HG02885 (cell line): Measurements from ENCODE around the gene PLXNA1.

Experiments
- ATAC-seq: cut with Tn5 transposase; IDR thresholded peaks from one replicate; pipeline ENCODE4 v1.9.1; 2021; ENCODE audit warnings: mild to moderate bottlenecking; ENCODE audit not compliant: unreplicated experiment, poor library complexity

The PLXNA1 gene

GRCh38 chr3:126952261-126952982 is 30.5 kb upstream of the PLXNA1 start:
- no peak for ATAC-seq

- ATAC-seq, result no peak
Measured at GRCh38 chr3:126952983-126953660, 29.8 kb upstream of the PLXNA1 start.

DNA sequence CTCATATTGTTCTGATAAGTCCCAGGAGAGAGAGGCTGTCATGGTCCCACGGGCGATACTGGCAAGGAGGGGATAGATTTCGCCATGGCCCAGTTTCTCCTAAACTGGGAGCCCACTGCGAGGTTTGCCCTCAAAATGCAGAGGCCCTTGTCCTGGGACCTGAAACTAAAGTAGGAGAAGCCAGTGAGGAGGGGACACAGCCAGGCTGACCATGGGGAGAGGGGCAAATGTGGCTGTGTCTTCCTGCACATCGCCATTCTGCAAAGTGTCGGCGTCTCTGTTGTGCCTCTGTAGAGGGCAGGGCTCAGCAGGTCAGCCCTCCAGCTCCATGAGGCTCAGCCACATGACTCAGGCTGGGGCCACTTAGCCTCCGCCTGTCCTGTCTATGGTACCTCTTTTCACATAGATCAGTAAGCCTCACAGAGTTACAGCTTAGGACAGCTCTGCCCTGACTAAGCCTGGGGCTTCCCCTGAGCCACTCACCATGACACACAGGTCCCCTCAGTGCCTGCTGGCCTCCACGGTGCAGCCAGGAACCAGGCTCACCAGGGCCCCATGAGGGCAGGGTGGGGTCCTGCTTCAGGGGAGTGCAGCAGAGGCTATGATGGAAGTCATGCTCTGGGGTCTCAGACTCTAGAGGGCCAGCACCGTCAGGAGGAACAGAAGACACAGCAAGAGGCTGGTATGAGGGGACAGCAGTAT is 28.6 kb upstream of the PLXNA1 start:
- ATAC-seq, result peak; percentile 73

DNA sequence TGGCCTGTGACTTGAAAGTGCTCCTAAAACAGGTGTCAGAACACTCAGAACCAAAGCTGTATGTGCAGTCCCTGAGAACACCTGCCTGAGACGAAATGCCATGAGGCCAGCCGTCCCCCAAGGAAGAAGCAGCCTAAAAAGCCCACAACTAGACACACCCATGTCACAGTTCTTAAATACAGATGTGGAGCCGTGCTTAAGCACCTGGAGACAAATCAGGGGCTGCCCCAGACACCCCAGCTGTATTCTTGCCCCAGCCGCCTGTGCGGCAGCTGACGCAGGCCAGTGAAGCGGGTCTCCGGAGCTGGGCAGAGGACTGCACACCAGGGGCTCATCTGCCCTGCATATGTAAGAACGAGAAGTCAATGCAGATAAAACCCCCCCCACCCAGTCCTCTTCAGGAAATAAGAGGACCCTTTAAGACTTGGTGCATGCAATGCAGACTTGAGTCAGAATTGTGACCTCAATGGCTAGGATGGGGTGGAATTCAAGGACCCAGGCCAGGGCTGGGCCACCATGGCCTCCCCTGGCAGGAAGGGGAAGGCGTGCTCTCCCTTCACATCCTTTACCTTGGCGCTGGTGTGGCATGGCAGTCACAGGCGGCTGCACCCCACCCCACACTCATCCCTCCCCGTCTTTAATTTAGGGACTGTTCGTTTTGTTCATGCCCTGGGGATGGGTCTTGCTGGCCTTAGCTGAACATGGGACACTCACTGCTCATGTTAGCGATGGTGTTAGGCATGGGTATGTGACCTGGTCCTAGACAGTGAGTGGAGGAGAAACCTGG is 27.7 kb upstream of the PLXNA1 start:
- peak; percentile 76 for ATAC-seq

- ATAC-seq, result no peak
Measured at GRCh38 chr3:126956361-126956760, 26.6 kb upstream of the PLXNA1 start.

DNA sequence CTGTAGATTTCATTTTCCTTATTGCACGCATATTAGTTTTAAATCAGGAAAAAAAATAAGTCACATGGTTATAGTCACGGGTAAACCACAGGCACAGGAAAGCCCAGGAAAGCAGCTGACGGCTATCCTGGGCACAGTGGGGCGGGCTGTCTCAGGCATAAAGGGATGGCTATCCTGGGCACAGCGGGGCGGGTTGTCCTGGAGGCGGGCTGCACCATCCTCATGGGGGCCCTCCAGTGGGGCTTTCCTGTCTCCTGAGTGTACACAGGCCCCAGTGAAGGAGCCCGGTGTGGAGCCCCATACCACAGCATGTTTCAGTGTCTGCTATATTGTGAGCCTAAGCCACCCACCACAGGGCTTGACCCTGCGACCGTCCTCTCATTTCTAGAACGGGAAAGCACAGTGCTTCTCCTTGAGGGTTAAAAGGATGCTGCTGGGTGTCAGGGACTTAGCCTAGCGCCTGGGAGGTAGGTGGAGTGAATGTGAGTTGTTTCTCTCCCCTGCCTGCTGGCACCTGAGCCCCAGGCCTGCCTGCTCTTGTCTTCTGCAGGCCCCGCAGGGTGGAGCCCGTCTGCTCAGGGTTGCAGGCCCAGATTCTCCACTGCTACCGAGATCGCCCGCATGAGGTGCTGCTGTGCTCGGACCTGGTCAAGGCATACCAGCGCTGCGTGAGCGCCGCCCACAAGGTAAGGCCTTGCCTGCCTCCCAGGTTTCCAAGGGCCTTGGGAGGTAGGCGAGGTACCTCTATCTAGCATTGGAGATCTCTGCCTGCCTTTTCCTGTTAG is 25.9 kb upstream of the PLXNA1 start:
- no peak for ATAC-seq

DNA sequence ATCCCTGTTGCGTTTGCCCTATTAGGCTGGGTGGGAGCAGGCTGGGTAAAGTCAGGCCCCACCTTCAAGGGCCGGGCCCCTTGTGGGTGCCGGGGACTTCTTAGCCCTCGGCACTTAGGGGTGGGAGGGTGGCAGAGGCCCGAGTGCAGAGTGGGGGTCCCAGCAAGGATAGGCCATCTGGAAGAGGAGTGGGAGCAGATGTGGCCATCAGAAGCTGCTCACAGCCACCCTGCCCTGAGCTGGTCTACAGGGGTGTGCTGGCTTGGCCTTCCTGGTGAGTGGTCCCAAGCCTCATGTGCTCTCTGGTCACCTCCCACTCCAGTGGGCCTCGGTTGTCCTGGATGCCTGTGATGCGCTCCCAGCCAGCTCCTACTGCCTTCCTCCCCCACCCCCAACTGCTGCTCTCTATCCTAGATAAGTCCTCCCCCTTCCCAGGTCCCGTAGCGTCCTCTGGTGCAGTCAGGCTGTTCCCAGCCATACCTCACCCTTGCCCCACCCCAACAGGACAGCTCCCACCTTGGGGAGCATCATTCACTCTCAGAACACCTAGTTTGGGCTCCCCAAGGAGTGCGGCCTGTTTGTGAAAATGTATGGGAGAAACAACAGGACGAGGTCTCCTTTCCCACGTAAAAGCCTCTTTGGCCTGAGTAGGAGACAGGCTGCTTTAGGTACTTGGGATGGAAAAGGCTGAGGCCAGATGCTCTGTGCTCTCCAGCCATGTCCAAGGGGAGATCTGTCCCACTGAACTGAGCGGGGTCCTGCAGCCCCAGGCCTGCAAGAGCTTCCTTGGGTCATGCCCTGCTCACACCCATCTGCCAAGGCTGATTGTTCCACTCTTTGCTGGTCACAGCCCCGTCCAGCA is 24.9 kb upstream of the PLXNA1 start:
- ATAC-seq, result no peak

DNA sequence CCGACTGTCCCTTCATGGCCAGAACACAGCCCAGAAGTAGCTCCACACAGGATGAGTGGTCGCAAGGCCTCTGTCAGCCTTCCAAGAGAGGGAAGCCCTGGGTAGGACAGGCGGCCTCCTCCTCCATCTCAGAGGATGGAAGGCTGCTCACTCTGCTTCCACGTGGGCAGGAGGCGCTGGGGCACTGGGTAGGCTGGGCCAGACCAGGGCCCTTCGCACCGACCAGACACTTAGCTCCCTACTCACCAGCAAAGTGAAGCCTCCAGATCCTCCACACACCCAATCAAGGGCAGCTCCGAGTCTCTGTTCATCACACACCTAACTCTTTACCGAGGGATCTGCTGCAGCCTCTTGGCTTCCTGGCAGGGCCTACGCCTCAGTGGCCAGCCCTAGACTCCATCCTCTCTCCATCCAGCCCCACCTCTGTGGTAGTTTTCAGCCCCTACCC is 24.3 kb upstream of the PLXNA1 start:
- no peak for ATAC-seq

DNA sequence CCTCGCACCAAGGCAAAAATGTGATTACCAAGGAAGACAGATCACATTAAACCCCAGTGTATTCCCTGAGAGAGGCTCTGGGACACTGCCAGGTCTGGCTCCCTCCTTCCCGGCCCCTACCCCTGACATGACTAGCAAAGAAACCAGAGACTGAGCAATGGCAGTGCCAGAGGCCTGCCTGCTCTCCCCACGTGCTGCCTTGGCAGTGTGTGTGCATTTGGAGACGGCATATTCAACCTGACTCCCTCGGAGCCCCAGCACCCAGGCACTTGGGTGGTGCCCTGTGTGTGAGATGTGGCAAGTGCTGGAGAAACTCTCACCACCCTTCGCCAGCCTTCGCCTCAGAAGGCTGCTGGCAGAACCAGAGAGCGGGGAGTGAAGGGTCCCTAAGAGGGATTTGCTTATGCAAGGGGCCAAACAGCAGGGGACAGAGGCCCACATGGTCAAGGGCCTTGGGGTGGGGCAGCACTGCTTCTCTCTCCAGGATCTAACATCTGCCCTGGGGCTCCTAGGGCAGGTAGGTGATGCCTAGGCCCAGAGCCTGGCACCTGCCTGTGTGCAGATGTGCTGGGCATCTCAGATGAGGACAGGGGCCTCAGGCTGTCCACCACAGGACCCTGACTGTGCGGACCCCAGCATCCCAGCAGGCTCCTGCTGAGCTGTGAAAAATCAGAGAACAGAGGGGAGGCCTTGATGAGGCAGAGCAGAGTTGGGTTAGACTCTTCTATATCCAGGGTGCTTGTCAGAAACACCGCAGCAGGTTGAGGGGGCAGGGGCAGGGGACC is 23.6 kb upstream of the PLXNA1 start:
- no peak for ATAC-seq

GRCh38 chr3:126959921-126960603 is 22.9 kb upstream of the PLXNA1 start:
- ATAC-seq, result no peak

GRCh38 chr3:126960604-126960995 is 22.3 kb upstream of the PLXNA1 start:
- ATAC-seq, result no peak

DNA sequence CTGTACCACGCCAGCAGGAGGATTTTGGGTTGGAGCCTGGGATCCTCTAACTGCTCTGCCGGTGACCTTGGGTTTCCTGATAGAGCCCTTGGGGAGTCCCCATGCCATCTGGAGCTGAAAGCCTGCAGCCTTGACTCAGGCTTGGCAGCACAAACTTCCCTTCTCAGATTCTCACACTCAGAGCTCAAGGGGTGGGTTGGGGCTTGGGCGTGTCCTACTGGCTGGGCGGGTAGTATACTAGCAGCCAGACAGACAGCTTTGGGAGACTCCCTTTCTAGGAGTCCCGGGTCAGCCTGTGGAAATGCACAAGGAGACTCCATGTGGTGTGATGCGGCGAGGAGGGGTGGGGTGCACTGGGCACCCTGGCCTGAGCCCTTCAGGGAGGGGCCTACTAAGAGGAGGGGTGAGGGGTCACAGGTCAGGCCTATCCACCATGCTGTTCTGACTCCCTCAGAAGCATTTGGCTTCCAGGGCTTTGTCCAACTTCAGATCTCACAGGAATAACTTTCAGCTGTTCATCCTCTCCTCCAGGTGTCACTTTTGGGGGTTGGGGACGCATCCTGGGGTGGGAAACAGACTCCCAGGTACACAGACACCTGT is 21.6 kb upstream of the PLXNA1 start:
- ATAC-seq, result no peak

DNA sequence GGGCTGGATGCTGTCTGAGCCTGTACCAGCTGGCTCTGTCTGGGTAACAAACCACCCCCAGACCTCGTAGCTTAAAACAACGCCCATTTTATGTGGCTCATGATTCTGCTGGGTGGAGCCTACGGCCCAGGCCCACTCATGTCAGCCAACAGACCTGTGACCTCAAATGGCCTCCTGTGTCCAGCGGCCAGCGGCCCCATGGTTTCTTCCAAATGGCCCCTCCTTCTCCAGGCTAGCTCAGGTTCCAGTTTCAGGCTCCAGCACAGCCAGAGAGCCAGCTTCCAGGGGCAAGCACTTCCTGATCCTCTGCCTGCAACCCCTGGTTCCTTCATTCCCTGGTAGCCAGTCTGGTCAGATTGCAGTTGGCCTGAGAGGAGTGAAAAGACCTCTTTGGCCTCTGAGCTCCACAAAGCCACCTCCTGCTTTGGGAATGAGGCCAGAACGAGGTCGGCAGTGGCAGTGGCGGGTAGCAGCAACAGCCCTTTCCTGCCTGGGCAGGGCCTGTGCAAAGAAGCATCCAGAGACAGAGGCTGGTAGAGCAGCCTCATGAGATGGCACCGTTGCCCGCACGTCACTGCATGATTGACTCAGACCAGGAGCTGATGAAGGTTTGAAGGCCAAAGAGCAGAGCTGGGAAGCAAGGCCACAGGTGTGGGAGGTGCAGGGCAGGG is 21.0 kb upstream of the PLXNA1 start:
- no peak for ATAC-seq

GRCh38 chr3:126962756-126963155 is 20.2 kb upstream of the PLXNA1 start:
- no peak for ATAC-seq

DNA sequence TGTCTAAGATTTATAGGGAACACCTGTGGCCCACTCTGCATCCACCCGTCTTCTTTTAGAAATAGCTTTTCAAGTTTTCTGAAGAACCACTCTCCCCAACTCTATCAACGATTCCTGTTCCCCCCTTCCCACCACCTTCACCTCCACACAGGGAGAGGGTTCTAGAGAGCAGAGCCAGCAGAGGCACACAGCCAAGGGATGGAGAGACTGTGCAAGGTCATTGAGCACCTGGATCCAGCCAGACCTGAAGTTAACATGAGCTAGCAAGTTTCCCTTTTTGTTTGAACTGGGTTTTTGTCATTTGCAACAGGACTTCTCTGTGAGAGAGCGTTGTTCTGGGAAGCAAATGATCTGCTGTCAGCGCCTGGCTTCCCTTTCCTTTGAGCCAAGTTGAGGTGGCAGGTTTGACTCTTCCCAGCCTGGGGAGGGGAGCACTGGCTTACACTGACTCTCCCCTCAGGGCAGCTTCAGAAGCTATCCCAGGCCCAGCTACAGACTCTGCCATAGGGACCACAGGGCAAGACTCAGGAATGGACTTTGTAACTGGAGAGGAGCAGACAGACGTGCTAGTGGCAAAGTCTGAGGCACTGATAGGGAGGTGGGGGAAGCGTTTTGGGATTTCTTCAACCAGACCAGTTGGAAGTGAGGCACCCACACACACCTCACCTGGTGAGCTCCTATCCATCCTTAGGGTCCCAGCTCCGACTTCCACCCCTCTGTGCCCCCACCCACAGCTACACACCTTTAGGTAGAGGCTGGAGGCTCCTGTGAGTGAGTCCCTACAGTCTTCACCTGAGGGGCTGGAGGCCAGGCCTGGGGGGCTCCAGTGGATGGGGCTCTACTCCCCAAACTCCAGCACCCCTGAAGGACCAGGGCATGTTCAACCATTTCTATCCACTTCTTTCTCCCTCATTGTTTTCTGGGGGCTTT is 19.4 kb upstream of the PLXNA1 start:
- ATAC-seq, result no peak

DNA sequence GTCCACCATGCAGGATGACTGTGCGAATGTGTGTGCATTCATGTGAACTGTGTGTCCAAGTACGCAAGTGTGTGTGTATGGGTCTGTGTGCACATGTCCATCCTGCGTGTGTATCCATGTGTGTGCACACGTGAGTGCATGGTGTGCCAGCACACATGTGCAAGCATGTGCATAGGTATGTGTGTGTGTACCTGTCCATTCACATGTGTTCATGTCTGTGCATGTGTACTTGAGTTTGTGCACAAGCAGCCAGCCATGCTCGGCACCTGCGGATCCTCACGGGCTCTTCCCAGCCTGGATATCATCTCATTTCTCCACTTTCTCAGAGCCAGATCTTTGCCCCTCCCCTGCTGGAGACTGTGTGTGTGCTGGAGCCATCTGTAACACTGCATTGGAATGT is 18.7 kb upstream of the PLXNA1 start:
- no peak for ATAC-seq
